Measurements from ENCODE around the gene TP53BP1.

Gene TP53BP1

GRCh38 chr15:43527802-43528541, 35.0 kb upstream of the TP53BP1 start:
- Histone ChIP-seq H4K20me1 (ENCODE audit: insufficient read depth, low read length, poor library complexity, severe bottlenecking) (no peaks in the 10 kb centered on the region), H3K9me3 (ENCODE audit: insufficient read depth, low read depth, low read length) (no peaks in the 10 kb centered on the region), H3K9ac (ENCODE audit: low read depth, low read length, poor library complexity, severe bottlenecking) (no peak overlapping the region), H3F3A (ENCODE audit: low read depth) (no peaks in the 10 kb centered on the region), H3K4me2 (ENCODE audit: low read depth, low read length, poor library complexity, severe bottlenecking) (no peak overlapping the region), H3K36me3 (ENCODE audit: insufficient read depth, low read length) (no peaks in the 10 kb centered on the region), H2AFZ (ENCODE audit: low read length) (no peak overlapping the region), H3K9me2 (replicated peaks; ENCODE audit: low read depth, low read length) (no peaks in the 10 kb centered on the region), H3K4me3 (ENCODE audit: low read length, poor library complexity, severe bottlenecking) (no peak overlapping the region), H3K27me3 (ENCODE audit: insufficient read depth, low read length, poor library complexity, severe bottlenecking) (no peaks in the 10 kb centered on the region), H3K79me2 (ENCODE audit: insufficient read depth, low read length) (no peaks in the 10 kb centered on the region), H3K4me1 (ENCODE audit: insufficient read depth, low read length, poor library complexity, severe bottlenecking) (no peaks in the 10 kb centered on the region)
- no peak for TF ChIP-seq EZH2phosphoT487 (IDR thresholded peaks at IDR 0.05; ENCODE audit: borderline replicate concordance)
- TF ChIP-seq CTCF (conservative IDR thresholded peaks at IDR 0.05; ENCODE audit: low read length), result no peak

- Histone ChIP-seq H3K9me3 (ENCODE audit: insufficient read depth, low read depth, low read length) (no peaks in the 10 kb centered on the region), H3F3A (ENCODE audit: low read depth) (no peaks in the 10 kb centered on the region), H3K4me3 (ENCODE audit: low read length, poor library complexity, severe bottlenecking) (no peak overlapping the region), H2AFZ (ENCODE audit: low read length) (no peak overlapping the region), H3K79me2 (ENCODE audit: insufficient read depth, low read length) (no peaks in the 10 kb centered on the region), H3K36me3 (ENCODE audit: insufficient read depth, low read length) (no peaks in the 10 kb centered on the region), H3K9me2 (replicated peaks; ENCODE audit: low read depth, low read length) (no peaks in the 10 kb centered on the region), H3K4me1 (ENCODE audit: insufficient read depth, low read length, poor library complexity, severe bottlenecking) (no peaks in the 10 kb centered on the region), H4K20me1 (ENCODE audit: insufficient read depth, low read length, poor library complexity, severe bottlenecking) (no peaks in the 10 kb centered on the region), H3K4me2 (ENCODE audit: low read depth, low read length, poor library complexity, severe bottlenecking) (no peak overlapping the region), H3K27me3 (ENCODE audit: insufficient read depth, low read length, poor library complexity, severe bottlenecking) (no peaks in the 10 kb centered on the region), H3K9ac (ENCODE audit: low read depth, low read length, poor library complexity, severe bottlenecking) (no peak overlapping the region)
- TF ChIP-seq EZH2phosphoT487 (IDR thresholded peaks at IDR 0.05; ENCODE audit: borderline replicate concordance) (no peak), CTCF (conservative IDR thresholded peaks at IDR 0.05; ENCODE audit: low read length) (no peak)
Observed at GRCh38 chr15:43527016-43527801, 34.3 kb upstream of the TP53BP1 start.

GRCh38 chr15:43526261-43526930, 33.4 kb upstream of the TP53BP1 start:
- H3K9me3 ChIP-seq (ENCODE audit: insufficient read depth, low read depth, low read length), result no peaks in the 10 kb centered on the region
- TF ChIP-seq EZH2phosphoT487 (IDR thresholded peaks at IDR 0.05; ENCODE audit: borderline replicate concordance), result no peak
- no peak for TF ChIP-seq CTCF (conservative IDR thresholded peaks at IDR 0.05; ENCODE audit: low read length)
- no peak overlapping the region for H2AFZ ChIP-seq (ENCODE audit: low read length)
- no peak overlapping the region for H3K4me3 ChIP-seq (ENCODE audit: low read length, poor library complexity, severe bottlenecking)
- H3K4me1 ChIP-seq (ENCODE audit: insufficient read depth, low read length, poor library complexity, severe bottlenecking), result no peaks in the 10 kb centered on the region
- no peaks in the 10 kb centered on the region for H3F3A ChIP-seq (ENCODE audit: low read depth)
- no peaks in the 10 kb centered on the region for H3K9me2 ChIP-seq (replicated peaks; ENCODE audit: low read depth, low read length)
- no peaks in the 10 kb centered on the region for H3K27me3 ChIP-seq (ENCODE audit: insufficient read depth, low read length, poor library complexity, severe bottlenecking)
- no peak overlapping the region for H3K4me2 ChIP-seq (ENCODE audit: low read depth, low read length, poor library complexity, severe bottlenecking)
- no peaks in the 10 kb centered on the region for H4K20me1 ChIP-seq (ENCODE audit: insufficient read depth, low read length, poor library complexity, severe bottlenecking)
- H3K79me2 ChIP-seq (ENCODE audit: insufficient read depth, low read length), result no peaks in the 10 kb centered on the region
- no peak overlapping the region for H3K9ac ChIP-seq (ENCODE audit: low read depth, low read length, poor library complexity, severe bottlenecking)
- H3K36me3 ChIP-seq (ENCODE audit: insufficient read depth, low read length), result no peaks in the 10 kb centered on the region; the same call in 1 of the 2 replicates
